HL-60/S4 (cell line): ENCODE results near the gene RARB.

Source experiments
- in situ Hi-C: fragments of 300-500 bp; cut with MboI; formaldehyde crosslinking; loops from 2 replicates; pipeline ENCODE4 v1.14.3; 2022; ENCODE audit warnings: low sequenced_read_pairs

RARB gene

DNA sequence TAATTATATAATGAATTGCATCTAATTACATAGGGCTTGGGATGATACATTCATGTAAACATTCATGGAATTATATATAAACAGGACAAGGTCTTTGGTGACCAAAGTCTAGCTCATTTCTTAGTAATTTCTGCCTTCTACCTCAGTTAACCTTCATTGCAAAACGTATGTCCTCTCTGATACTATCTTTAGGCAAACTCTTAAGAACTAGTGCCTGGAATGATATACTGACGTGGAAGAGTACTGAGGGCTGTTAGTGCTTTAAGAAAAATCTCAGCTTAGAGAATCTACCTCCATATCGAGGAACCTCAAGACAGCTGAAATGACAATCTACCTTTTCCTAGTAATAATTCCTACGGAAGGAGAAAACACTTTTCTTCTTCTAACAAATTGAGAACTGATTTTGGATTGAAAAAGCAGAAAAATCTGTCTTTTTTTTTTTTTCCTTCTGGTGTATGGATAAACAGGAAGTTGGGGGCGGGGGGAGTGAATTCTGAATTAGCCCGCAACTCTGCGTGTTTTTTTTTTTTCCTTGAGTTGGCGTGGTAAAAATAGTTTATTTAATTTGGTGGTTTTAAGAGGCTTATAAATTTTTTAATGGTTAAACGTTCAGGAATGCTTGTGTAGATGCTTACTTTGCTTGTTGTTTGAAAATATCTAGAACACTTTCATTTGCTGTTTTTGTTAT is 43.2 kb downstream of the RARB start:
- in situ Hi-C loops = no loop called here

DNA sequence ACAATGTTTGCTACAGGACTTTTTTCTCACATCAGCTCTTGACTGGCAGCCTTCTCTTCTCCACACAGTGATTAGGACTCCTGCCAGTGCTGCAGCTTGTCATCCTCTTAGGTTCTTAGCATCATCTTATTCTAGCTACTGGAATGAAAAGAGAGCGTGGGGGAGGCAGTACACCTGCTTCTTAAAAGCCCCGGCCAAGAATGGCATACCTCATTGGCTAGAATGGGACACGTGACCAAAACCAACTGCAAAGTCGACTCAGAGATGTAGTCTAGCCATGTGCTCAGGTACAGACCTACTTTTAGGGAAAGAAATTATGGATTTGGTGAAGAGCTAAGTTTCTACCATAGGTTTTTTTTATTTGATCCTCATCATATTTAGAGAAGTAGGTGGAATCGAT is 44.1 kb downstream of the RARB start:
- in situ Hi-C loops = no loop called here

DNA sequence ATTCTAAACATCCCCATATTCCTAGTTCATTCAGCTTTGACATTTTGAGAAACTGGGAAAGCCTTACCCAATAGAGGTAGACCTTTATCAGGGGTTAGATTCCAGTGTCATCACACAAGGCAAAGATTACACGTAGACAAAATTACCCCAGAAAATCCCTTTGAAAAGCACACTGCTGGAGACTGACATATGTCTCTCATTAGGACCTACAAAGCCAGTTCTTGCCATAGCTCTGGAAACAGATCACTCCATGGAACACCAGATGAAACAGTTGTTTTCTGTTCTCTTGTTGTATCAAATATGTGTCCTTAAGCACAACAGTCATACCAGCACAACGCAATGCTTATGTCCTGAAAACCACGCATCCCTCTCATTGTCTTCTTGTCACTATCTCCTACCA is 44.7 kb downstream of the RARB start:
- in situ Hi-C loops = no loop called here

DNA sequence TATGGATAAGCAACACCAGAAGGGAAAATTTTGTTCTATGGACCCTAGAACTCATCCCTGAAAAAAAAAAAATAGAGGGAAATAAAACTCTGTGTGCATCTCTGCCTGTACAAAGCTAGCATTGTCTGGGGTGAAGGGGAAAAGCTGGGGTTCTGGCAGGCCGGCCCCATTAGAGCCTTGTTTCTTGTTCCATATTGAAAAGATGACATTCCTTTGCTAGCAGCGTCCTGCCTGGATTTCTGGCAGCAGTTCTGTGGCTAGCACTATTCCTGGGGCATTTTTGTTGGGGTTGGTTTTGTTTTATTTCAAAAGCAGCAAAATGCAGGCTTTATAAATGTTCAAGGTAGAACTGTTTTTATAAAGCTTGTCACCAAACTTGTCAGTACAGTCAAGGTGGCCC is 45.2 kb downstream of the RARB start:
- in situ Hi-C loops = no loop called here

DNA sequence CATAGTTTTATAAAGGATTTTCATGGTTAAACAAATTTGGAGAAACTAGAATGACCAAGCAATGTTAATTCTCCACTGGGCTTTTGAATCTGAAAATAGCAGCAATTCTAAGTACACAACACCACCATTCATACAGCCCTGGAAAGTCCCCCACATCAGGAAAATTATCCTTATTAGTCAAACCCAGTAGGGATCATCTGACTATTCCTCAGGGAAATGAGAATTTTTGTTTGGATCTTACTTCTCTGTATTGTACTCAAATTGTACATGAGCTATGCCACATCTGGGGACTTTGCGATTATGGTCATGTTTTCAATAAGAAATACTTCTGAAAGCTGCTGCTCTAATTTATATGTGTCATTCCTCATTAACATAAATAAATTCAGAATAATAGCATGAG is 46.0 kb downstream of the RARB start:
- in situ Hi-C loops = no loop called here

DNA sequence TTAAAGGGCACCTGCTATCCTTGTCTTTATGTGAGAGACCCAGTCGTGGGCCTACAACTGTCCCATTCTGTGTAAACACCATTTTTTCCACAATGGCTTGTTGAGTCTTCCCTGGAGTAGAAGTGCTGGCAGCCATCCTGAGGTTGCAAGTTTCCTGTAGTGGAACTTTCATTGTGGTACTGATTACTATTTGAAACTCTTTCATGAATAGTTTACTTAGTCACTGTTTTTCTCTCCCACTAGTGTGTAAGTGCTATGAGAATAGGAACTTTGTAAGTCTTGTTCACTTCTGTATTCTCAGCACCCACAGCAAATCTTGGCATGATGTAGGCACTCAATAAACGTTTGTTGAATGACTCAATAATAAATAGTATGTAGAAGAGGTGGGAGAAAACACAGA is 48.6 kb downstream of the RARB start:
- in situ Hi-C loops = no loop called here

DNA sequence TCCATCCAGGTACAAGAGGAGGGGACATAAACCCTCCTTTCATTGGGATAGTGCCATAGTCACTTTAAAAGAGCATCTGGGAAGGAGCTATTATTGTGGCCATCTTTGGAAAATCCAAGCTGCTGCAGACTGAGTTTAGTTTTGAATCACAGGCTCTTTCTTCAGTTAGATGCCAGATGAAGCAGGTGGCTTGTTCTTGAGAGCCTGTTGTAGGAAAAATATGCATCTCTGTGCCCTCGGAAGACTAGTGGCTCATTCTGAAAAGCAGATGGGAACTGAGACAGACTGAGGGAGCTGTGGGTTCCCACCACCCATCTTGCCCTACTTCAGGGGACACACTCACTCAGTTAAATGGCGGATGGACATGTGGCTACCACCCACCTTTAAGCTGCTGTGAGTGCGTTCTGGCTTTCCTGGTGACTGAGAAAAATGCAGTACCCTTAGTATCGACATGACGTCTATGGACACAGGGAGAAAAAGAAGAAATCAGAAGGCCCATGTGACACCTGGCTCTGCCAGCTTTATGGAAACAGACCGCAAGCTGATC is 50.2 kb downstream of the RARB start:
- in situ Hi-C loops = no loop called here

DNA sequence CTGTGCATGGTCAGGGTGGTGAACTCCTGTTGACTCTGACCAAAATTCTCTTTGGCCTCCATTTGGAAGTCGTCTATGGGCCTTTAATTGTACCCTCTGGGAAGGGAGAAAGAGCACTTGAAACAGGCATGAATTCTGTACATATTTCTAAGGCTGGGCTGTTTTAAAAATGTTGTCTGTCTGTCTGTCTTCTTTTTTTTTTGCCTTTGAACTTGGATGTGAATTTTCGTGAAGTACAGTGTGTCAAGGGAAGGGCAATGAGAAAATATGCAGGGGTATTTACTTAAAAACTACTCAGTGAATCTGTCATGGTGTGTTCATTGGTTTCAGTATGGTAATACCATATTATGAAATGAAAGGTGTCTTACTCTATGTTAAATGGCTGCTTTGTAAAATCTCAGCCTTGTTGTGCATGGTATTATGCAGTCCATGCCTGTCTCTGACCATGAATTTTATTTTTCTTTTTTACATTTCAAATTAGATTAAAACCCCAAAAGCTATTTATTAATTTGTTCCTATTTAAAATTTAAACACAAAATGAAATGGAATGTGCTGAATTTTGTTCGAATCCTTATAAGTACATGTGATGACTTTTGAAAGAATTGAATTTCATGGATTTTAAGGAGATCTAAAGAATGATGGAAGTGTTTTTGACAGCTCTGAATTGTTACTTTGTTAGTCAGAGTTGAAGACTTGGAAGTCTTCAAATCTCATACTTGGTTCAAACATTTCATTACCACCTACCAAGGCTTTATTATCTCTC is 51.1 kb downstream of the RARB start:
- in situ Hi-C loops = no loop called here

DNA sequence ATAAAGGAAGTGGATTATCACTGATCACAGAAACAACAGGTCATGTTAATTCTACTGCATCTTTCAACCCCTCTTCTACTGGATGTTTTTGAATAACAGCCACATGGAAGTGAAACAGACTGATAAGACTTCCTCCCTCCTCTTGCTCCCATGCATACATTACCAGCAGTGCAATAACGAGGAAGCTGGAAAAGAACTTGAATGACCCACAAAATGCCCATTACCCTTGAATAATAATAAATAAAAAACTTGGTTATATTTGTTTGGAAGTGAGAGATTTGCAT is 51.6 kb downstream of the RARB start:
- in situ Hi-C loops = no loop called here

DNA sequence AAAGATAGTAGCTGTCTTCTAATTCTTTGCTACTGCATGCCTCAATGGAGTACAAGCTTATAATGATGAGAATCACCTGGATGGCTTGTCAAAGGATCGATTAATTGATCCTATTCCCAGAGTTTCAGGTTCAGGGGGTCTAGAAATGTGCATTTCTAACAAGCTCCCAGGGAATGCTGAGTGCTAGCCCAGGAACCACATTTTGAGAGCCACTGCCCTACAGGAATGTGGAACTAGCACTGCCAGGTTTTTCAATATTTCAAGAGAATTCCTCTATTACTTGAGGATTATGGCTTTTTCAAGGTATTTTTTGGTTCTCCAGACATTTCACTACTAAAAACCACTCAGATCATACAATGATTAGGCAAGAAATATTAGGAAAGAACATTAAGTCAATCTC is 52.7 kb downstream of the RARB start:
- in situ Hi-C loops = no loop called here

DNA sequence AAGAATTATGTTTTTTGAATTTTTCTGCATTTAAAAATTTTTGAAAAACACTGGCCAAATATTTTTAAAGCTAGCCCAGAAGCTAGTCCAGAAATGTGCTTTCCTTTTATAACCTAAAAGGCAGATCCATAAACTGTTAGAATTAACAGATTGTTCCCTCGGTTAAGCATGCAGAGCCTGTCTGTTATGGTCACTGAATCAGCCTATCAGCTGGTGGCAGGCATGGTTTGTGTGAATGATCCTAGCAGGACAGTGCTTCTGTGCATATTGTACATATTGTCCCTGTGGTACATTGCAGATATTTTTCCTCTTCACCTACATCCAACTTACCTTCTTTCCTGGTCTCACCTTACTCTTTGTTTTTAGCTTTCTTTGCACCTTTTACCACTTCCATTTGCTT is 53.3 kb downstream of the RARB start:
- in situ Hi-C loops = no loop called here

DNA sequence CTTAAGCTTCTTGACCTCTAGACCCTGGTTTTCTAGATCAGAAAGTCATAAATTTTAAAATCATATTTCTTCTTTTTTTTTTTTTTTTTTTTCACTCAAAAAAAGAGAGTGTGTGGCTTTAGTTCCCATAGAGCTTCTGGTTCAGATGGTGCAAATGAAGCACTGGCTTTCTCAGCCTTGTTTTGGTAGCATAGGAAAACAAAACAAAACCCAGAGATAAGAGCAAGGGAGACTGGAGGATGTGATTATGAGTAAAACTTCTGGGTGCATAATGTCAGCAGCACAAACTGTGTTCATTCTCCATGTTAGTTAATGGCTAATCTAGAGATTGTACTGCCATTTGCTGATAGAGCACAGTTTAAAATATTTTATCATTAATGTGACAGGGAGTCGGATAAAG is 55.4 kb downstream of the RARB start:
- in situ Hi-C loops = no loop called here

DNA sequence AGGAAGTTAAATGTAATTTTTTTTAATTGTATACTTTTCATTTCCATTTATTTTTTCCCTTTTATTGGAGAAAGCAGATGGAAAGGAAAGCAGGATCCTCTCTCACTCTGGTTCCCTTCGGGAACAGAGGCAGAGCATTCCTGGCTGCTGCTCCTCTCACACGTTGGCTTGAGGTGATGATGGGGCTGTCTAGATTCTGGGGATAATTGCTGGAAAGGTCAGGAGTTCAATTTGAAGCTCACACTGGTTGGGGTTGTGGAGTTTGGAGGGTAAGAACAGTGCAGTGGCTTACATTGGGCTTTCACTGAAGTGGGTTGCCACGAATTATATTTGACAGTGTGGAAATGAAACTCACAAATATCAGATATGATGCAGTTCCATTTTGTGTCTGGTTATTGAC is 57.6 kb downstream of the RARB start:
- in situ Hi-C loops = no loop called here

DNA sequence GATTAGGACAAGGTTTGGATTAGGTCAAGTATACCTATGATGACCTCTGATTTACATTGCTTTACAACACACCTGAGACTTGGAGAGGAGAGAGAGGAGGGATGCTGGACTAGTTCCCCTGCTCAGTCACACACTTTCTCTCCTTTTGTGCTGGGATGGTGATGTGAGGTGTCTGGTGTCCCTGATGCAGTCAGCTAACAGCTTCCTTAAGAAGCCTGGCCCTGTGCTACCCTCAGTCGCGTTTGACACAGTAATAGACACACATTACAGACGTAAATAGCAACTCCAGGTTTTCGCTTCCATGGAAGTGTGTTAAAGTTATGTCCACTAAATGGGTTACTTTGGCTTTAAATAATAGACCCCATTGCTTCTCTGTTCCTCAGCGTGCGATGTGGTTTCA is 58.9 kb downstream of the RARB start:
- in situ Hi-C loops = no loop called here

DNA sequence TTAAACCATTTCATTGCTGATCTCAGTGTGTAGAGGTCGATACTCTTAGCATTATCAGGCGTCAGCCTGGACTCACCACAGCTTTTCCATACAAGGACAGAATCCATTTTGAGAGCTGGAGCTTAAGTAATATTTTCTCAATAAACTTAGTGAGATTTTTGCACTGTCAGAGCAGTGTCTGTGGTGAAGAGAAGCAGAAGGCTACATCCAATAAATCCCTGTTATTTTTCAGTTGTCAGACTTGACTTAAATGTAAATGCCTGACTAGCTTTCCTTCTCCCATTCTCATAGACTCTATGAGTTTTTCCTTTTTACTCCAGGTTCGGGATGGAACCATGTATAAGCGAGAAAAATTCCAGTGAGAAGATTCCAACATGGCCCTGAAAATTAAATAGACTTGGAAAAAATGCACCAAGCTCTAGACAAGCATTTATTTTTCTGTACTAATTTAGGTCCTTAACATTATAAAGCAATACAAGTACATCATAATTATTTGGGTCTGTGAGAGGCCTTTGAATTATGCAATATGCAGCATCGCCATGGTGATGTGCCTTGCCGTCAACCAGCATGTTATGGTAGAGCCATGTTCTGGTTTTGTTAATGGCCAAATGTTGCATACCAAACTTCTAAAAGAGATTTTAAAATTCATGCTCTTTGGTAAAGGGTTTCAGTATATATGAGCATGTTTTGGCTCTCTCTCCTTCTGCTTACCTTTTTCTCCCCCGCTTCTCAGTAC is 62.0 kb downstream of the RARB start:
- in situ Hi-C loops = no loop called here

DNA sequence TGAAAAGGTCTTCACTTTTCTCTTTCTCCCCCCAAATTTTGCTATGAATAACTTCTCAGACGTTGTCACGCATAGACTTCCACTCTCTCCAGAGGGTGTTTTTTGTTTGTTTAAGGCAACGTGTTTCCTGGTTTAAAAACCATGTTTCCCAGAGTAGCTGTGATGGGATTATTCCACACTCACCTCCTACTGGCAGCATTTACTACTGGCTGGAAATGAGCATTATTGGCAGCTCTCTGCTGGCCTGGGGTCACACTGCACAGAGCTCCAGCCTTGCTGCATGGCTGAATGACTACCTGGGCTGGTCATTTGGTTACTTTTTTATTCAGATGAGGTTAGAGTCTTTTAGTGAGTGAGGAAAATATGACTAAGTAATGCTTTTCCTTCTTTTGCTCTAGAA is 65.2 kb downstream of the RARB start:
- in situ Hi-C loops = no loop called here

DNA sequence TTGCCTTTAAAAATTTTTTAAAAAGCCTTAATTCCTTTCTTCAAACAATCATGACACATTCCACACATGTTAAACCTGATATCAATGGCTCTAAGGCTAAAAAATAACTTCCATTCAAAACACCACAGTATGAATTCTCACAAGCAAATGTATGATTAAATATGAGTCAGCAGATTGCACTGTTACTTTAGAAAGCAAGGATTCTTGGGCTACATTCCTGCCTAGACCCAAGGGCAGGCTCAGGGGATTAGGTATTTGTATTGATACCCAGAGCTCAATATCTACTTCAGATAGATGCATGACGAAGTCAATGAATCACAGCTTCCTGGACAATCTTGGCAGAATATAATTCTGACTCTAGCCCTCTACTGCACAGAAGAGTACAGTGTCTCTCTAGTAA is 65.7 kb downstream of the RARB start:
- in situ Hi-C loops = no loop called here

DNA sequence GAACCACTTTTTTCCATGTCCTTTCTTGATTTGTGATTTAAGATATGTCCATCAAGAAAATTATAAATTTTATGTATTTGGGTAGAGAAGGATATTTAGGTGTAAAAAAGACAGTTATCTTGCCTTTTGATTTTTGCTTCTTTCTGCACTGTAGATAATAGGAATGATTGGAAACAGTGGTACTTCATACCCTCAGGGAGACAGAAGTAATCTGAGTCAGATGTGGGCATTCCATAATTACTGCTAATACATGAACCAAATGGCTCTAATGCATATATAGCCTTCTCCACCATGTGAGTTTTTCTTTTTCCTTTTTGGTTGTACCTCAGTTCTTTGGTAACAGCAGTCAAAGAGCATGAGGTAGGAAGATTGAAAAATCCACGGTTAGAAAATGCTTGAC is 67.2 kb downstream of the RARB start:
- in situ Hi-C loops = no loop called here

DNA sequence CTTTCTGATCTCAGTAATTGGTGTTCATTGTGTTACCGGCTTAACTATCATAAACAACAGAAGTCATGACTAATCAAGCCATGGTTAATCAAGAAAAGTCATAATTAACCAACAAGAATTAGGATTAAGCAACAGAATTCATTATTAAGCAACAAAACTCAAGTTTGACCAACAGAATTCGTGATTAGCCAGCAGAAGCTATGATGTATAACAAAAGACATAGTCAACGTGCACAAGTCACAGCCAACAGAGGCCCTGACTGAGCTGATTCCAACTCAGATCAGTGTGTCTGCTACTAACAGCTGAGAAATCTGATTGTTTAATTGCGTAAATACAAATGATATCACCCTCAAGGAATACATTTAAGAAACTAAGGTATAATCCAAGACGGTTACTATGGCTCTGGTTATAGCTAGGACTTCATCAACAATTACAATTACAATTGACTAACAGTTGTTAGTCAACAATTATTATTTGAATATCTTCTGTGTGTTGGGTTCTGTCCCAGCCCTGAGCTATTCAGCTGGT is 67.7 kb downstream of the RARB start:
- in situ Hi-C loops = no loop called here

DNA sequence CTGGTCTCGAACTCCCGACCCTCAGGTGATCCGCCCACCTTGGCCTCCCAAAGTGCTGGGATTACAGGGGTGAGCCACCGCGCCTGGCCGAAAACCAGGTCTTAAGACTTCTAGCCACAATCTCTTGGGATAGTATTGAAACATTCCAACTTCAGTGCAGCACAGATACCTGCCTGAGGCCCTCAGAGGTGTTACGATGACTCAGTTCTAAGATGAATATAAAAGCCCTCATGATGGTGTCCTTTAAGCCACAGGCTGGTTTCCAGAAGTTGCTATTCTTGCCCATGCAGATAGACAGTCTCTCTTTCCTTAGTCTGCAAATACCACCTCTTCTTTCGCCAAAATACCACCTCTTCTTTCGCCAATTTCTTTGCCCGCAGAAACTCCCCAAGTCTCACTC is 69.0 kb downstream of the RARB start:
- in situ Hi-C loops = no loop called here

DNA sequence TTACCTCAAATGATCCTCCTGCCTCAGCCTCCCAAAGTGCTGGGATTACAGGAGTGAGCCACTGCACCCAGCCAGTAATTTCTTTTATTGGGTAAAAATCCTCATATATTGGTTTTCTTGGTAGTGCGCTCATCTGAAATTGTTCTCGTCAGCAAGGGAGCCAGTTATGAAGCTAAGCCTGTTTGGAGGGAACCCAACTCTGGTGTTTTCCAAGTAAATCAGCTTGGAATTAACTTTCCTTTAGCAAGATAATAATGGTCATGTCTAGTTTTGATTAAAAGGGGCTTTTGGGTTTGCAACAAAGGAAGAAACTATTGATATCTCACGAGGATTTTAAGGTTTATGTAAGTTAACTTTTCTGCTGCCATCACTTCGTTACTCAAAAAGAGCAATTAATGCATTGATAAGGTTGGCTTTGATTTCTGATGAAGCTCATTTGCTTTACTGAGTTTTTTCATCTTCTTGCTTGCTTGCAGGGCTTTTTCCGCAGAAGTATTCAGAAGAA is 72.7 kb downstream of the RARB start:
- in situ Hi-C loops = no loop called here

DNA sequence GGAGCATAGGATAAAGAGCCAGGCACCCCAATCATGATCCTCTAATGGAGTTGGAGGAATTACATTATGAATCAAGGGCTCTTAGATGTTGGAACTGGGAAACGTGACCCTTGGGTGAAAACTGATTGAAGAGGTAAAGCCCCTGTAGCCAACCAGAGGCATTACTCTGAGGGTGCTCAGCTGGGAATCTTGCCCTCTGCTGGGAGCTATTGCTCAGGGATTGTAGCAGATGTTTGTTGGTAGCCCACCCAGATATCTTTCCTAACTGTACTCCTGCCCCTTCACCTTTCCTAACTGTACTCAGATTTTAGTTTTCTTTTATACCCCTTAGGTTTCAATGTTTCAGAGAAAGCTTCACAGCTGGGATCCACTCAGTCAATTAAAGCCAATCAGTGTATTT is 74.2 kb downstream of the RARB start:
- in situ Hi-C loops = no loop called here
